GM15510 (cell line): ENCODE results near the gene IL6ST.

Source experiments
- POLR2A ChIP-seq: IDR thresholded peaks from 3 replicates; pipeline ENCODE4 v1.6.1; 2011; ENCODE audit warnings: borderline replicate concordance; ENCODE audit not compliant: insufficient read length; ENCODE audit errors: extremely low read depth

Gene IL6ST

GRCh38 chr5:55985181-55985580 is 9.6 kb downstream of the IL6ST start:
- no peak for TF ChIP-seq POLR2A

GRCh38 chr5:55983986-55984385 is 10.8 kb downstream of the IL6ST start:
- TF ChIP-seq POLR2A: no peak

- TF ChIP-seq POLR2A: no peak
Observed at GRCh38 chr5:55982957-55983381, 11.8 kb downstream of the IL6ST start.

- TF ChIP-seq POLR2A: no peak
Observed at GRCh38 chr5:55973296-55973695, 21.5 kb downstream of the IL6ST start.

- TF ChIP-seq POLR2A: no peak
Observed at GRCh38 chr5:55969956-55970355, 24.8 kb downstream of the IL6ST start.

GRCh38 chr5:55966284-55966683 is 28.5 kb downstream of the IL6ST start:
- TF ChIP-seq POLR2A: no peak

- TF ChIP-seq POLR2A: no peak
Observed at GRCh38 chr5:55965525-55965924, 29.2 kb downstream of the IL6ST start.

- TF ChIP-seq POLR2A: no peak
Observed at GRCh38 chr5:55960779-55961178, 34.0 kb downstream of the IL6ST start.

GRCh38 chr5:55959208-55959607 is 35.6 kb downstream of the IL6ST start:
- TF ChIP-seq POLR2A: no peak

GRCh38 chr5:55936100-55936693 is 58.6 kb downstream of the IL6ST start:
- TF ChIP-seq POLR2A: no peak

- no peak for TF ChIP-seq POLR2A
Observed at GRCh38 chr5:55935371-55935770, 59.4 kb downstream of the IL6ST start.

GRCh38 chr5:55934720-55935119 is 60.0 kb downstream of the IL6ST start:
- no peak for TF ChIP-seq POLR2A

- TF ChIP-seq POLR2A: no peak
Observed at GRCh38 chr5:55934115-55934613, 60.6 kb downstream of the IL6ST start.

- no peak for TF ChIP-seq POLR2A
Observed at GRCh38 chr5:55933377-55934114, 61.2 kb downstream of the IL6ST start.

GRCh38 chr5:55932700-55933099 is 62.1 kb downstream of the IL6ST start:
- no peak for TF ChIP-seq POLR2A
